ENCODE measurements around the gene SIRT2. TPM values are rescaled to one million over a fixed set of nuclear protein-coding genes. Genes with fewer than 3 reads are reported as not detected.
A peak's percentile ranks its signal among the peaks of the same experiment; 100 is the strongest.
"Not testable (repeated sequence)": the region's sequence is repeated elsewhere in the genome, so short reads cannot be mapped to it uniquely, and the experiment has no call there.

The SIRT2 gene
- total RNA-seq, 6 experiments from 2014 or later, result 34.9 to 36.4 (median 35.6) TPM

- H3K27ac Mint-ChIP-seq, result peak overlapping the region; percentile 94
- peaks cover 52% of the 10 kb centered on the region for H3K4me1 Mint-ChIP-seq (ENCODE audit: low read depth)
- TF ChIP-seq, protein P1, sequence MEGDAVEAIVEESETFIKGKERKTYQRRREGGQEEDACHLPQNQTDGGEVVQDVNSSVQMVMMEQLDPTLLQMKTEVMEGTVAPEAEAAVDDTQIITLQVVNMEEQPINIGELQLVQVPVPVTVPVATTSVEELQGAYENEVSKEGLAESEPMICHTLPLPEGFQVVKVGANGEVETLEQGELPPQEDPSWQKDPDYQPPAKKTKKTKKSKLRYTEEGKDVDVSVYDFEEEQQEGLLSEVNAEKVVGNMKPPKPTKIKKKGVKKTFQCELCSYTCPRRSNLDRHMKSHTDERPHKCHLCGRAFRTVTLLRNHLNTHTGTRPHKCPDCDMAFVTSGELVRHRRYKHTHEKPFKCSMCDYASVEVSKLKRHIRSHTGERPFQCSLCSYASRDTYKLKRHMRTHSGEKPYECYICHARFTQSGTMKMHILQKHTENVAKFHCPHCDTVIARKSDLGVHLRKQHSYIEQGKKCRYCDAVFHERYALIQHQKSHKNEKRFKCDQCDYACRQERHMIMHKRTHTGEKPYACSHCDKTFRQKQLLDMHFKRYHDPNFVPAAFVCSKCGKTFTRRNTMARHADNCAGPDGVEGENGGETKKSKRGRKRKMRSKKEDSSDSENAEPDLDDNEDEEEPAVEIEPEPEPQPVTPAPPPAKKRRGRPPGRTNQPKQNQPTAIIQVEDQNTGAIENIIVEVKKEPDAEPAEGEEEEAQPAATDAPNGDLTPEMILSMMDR (IDR thresholded peaks at IDR 0.05), result no peak
- H3K4me3 Mint-ChIP-seq, result peak overlapping the region; percentile 87
- DNase-seq, result peak; percentile 92
- H3K36me3 Mint-ChIP-seq (ENCODE audit: low read depth), result peaks cover 27% of the 10 kb centered on the region
- H3K27me3 Mint-ChIP-seq (ENCODE audit: insufficient read depth), result no peaks in the 10 kb centered on the region
- H3K9me3 Mint-ChIP-seq, result no peaks in the 10 kb centered on the region
These were observed 68.2 kb downstream of the SIRT2 start for GRCh38 chr19:38831142-38831605.

DNA sequence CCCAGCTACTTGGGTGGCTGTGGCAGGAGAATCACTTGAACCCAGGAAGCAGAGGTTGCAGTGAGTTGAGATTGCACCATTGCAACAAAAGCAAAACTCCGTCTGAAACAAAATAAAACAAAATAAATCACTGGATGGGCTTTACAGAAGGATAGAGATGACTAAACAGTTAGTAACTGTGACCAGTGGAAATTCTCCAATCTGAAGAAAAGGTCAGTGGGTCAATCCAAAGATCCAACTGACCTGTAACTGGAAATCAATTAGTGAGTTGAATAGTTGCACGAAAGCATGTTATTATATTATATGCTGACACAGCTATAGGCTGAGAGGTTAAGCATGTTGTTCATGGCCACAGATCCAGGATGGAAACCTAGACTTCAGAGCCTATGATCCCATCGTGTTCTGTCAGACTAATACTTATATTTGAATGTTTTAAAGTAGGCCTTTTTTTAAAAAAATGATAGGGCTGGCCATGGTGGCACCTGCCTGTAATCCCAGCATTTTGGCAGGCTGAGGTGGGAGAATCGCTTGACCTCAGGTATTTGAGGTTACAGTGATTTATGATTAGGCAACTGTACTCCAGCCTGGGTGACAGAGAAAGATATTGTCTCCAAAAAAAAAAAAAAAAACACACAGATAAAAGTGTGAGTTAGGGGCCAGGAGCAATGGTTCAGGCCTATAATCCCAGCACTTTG, 69.2 kb downstream of the SIRT2 start:
- peaks cover 42% of the 10 kb centered on the region for H3K4me1 Mint-ChIP-seq (ENCODE audit: low read depth)
- H3K4me3 Mint-ChIP-seq, result peak overlapping the region; percentile 87
- H3K36me3 Mint-ChIP-seq (ENCODE audit: low read depth), result peaks cover 18% of the 10 kb centered on the region
- H3K9me3 Mint-ChIP-seq, result no peaks in the 10 kb centered on the region
- H3K27ac Mint-ChIP-seq, result peak overlapping the region; percentile 94
- TF ChIP-seq, protein P1 (IDR thresholded peaks at IDR 0.05), result no peak
- no peaks in the 10 kb centered on the region for H3K27me3 Mint-ChIP-seq (ENCODE audit: insufficient read depth)
- peak; percentile 57 for DNase-seq

- not testable (repeated sequence) for H3K9me3 Mint-ChIP-seq; H3K4me3 Mint-ChIP-seq; H3K27me3 Mint-ChIP-seq (ENCODE audit: insufficient read depth); DNase-seq
- Mint-ChIP-seq H3K27ac (peak overlapping the region; percentile 94; the same call in 1 of the 2 replicates), H3K4me1 (ENCODE audit: low read depth) (peaks cover 34% of the 10 kb centered on the region), H3K36me3 (ENCODE audit: low read depth) (peaks cover 21% of the 10 kb centered on the region)
These were observed 70.2 kb downstream of the SIRT2 start for GRCh38 chr19:38829203-38829602.

Other genes starting within 250 kb of the SIRT2 start
- under 1 TPM; 0.09 to 0.45 (median 0.19) TPM for gene CAPN12, start 155.1 kb downstream of the SIRT2 start, total RNA-seq (2021; fragmentation: NEBNext Ultra II Directional; extraction: Animal tissue kit (Norgen Biotek cat#: 25700))
- gene LGALS7, start 126.1 kb downstream of the SIRT2 start, total RNA-seq (2021; fragmentation: NEBNext Ultra II Directional; extraction: Animal tissue kit (Norgen Biotek cat#: 25700)), result not detected
- gene LGALS7B, start 110.4 kb downstream of the SIRT2 start, total RNA-seq (2021; fragmentation: NEBNext Ultra II Directional; extraction: Animal tissue kit (Norgen Biotek cat#: 25700)), result not detected
- under 1 TPM in 1 of 6 experiments, not detected in 5; 0.43 TPM for gene LGALS4, start 86.7 kb downstream of the SIRT2 start, total RNA-seq (2021; fragmentation: NEBNext Ultra II Directional; extraction: Animal tissue kit (Norgen Biotek cat#: 25700))
- gene ECH1, start 67.8 kb downstream of the SIRT2 start, total RNA-seq (2021; fragmentation: NEBNext Ultra II Directional; extraction: Animal tissue kit (Norgen Biotek cat#: 25700)), result 10 to 100 TPM; 35.5 to 48.5 (median 45.6) TPM
- gene HNRNPL, start 49.6 kb downstream of the SIRT2 start, total RNA-seq (2021; fragmentation: NEBNext Ultra II Directional; extraction: Animal tissue kit (Norgen Biotek cat#: 25700)), result 100 to 1,000 TPM; 337 to 467 (median 441) TPM
- gene RINL, start 21.3 kb downstream of the SIRT2 start, total RNA-seq (2021; fragmentation: NEBNext Ultra II Directional; extraction: Animal tissue kit (Norgen Biotek cat#: 25700)), result 1 to 10 TPM in 5 of 6 experiments, under 1 TPM in 1; 0.69 to 3.5 (median 1.7) TPM
- 10 to 100 TPM; 21.8 to 23.4 (median 22.9) TPM for gene NFKBIB, start 351 bp upstream of the SIRT2 start, total RNA-seq (2021; fragmentation: NEBNext Ultra II Directional; extraction: Animal tissue kit (Norgen Biotek cat#: 25700))
- gene CCER2, start 12.6 kb upstream of the SIRT2 start, total RNA-seq (2021; fragmentation: NEBNext Ultra II Directional; extraction: Animal tissue kit (Norgen Biotek cat#: 25700)), result under 1 TPM in 1 of 6 experiments, not detected in 5; 0.16 TPM
- 10 to 100 TPM; 18.7 to 25.1 (median 22.7) TPM for gene SARS2, start 31.1 kb upstream of the SIRT2 start, total RNA-seq (2021; fragmentation: NEBNext Ultra II Directional; extraction: Animal tissue kit (Norgen Biotek cat#: 25700))
- gene MRPS12, start 31.3 kb upstream of the SIRT2 start, total RNA-seq (2021; fragmentation: NEBNext Ultra II Directional; extraction: Animal tissue kit (Norgen Biotek cat#: 25700)), result 10 to 100 TPM; 58.3 to 75.0 (median 62.2) TPM
- gene FBXO17, start 76.1 kb upstream of the SIRT2 start, total RNA-seq (2021; fragmentation: NEBNext Ultra II Directional; extraction: Animal tissue kit (Norgen Biotek cat#: 25700)), result 10 to 100 TPM; 17.5 to 21.5 (median 18.7) TPM
- 1 to 10 TPM in 3 of 6 experiments, under 1 TPM in 3; 0.47 to 2.2 (median 0.90) TPM for gene FBXO27, start 132.9 kb upstream of the SIRT2 start, total RNA-seq (2021; fragmentation: NEBNext Ultra II Directional; extraction: Animal tissue kit (Norgen Biotek cat#: 25700))
- not detected for gene ACP7, start 184.8 kb upstream of the SIRT2 start, total RNA-seq (2021; fragmentation: NEBNext Ultra II Directional; extraction: Animal tissue kit (Norgen Biotek cat#: 25700))
- gene PAK4, start 226.2 kb upstream of the SIRT2 start, total RNA-seq (2021; fragmentation: NEBNext Ultra II Directional; extraction: Animal tissue kit (Norgen Biotek cat#: 25700)), result 10 to 100 TPM; 35.4 to 40.4 (median 35.8) TPM

Data from HFFc6 (cell line).